GM19455 (cell line): ENCODE measurements around the gene TOP2A.

Source experiments
- ATAC-seq: cut with Tn5 transposase; IDR thresholded peaks from one replicate; pipeline ENCODE4 v1.9.1; 2021; ENCODE audit not compliant: unreplicated experiment

The TOP2A gene

DNA sequence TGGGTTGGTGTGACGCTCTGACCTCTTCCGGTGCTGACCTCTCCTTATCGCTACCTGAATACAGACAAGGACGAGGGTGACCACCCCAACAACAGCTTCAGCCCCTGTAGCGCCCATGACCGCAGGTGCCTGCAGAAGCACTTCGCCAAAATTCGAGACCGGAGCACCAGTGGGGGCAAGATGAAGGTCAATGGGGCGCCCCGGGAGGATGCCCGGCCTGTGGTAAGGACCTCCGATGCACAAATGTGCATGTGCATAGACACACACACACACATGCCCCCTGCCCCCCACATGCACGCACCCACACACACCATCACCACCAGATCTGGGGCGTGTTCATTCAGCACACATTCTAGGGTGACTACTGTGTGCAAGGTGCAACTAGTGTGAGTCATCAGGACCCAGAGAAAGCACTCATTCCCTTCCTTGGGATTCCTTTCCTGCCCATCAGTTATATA lies 35.3 kb upstream of the TOP2A start:
- ATAC-seq = no peak

DNA sequence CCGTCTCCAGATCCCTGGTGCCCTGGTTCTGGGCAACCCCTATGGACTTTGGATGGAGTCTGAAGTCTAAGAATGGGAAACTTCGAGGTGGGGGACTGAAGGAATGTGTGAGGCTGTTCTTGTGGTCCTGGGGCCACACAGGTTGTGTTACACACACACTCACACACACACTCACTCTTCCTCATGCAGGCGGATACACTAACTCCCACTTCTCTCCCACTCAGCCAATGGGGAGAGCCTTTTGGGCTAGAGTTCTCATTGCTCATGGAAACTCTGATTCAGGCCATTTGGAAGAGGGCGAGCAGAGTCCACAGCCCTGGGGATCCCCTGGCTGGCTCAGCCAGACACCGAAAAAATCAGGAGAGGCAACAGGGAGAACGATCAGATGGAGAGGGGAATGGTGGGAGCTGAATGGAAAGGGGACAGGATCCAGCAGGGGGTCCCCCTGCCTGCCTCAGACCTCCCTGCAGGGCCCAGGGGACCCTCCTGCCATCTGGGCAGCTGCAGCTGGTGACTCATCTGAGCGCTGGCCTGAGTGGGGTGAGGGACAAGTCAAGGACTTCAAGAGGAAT lies 34.6 kb upstream of the TOP2A start:
- ATAC-seq = no peak

DNA sequence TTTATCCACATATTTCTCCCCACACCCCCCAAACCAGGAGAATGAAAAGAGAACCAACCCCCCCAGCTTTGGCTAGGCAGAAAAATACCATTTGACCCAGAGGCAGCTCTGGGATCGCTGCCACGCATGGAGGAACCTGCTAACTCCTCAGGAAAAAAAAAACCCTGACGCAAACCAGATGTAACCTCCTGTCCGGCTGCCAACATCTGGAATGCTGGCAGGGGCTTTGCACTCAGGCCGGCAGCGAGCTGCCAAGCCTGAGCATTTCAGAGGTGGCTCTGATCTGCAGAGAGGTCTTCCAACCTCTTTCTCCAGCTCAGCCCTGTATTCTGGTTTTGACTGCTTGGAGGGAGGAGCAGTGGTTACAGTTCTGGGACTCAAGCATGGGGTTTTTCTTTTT lies 33.7 kb upstream of the TOP2A start:
- no peak for ATAC-seq

DNA sequence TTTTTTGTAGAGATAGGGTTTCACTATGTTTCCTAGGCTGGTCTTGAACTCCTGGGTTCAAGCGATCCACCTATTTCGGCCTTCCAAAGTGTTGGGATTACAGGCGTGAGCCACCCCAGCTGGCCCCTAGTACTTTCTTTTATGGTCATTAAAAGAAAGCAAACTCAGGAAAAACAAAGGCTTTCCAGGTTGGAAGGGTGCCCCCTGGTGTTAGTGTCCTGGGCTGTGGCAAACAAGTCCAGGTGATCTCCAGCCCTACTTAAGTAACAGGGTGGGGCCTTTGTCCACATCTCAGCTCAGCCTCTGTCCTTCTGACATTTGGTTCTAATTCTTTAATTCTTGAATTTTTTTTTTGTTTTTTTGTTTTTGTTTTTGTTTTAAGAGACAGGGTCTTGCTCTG lies 32.5 kb upstream of the TOP2A start:
- no peak for ATAC-seq

DNA sequence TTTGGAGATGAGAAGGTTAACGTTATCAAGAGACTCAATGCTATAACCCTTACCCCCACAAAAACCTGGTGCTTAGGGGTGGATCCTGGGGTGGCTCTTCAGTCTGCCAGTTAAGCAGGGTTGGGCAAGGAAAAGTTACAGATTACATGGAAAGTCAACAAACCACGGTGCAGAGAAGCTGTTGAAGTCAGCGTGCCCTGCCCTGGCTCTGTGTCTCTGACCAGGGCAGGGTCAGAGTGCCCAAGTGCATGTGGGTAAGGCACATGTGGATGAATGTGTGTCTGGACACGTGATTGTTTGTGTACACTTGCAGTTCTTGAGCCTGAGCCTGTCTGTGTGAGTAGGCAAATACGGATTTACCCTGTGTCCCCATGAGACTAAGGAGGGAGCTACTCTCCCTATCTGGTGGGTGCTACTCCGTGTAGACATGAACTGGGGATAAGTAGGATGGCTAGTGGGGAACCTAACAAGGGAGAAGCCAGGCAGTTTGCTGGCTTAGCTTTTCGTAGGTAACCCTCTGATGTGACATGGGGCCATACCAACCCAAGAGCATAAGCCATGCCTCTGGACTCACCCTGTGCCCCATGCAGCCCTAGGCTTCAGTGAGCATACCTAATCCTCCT lies 31.1 kb upstream of the TOP2A start:
- no peak for ATAC-seq

DNA sequence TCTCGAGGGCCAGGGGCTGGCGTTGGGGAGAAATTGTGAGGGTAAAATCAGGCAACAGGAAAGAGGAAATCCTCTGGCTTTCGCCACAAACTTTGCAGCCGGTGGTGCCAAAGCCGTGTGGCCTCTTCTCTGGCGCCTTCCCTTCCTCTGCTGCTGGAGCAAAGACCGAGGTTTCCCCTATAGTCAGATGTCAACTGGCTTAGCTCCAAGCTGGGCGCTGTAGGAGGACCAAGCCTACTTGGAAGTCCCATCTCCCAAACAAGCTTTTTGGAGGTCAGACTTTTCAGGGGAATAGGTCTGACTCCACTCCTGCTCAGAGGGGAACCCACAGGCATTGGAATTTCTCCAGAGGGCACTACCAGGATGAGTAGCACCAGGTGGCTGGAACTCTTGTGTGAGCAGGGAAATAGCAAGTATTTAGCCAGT lies 30.5 kb upstream of the TOP2A start:
- ATAC-seq = no peak

DNA sequence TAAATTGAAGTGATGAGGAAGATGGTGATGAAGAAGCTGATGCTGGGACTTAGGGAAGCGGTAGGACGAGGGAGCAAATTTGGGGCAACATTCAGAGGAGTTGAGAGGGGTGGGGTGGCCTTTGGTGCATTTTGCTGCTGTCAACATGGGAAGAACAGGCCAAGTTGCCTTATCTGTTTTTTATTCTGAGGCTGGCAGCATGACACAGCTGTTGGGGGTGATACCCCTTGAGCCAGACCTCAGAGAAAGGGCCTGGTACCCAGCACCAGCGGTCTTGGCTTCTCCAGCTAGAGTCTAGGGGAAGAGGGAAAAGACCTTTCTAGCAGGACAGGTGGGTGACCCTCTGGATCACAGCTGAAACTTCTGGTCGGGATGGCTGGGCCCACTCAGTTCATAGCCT lies 30.1 kb upstream of the TOP2A start:
- ATAC-seq = no peak

DNA sequence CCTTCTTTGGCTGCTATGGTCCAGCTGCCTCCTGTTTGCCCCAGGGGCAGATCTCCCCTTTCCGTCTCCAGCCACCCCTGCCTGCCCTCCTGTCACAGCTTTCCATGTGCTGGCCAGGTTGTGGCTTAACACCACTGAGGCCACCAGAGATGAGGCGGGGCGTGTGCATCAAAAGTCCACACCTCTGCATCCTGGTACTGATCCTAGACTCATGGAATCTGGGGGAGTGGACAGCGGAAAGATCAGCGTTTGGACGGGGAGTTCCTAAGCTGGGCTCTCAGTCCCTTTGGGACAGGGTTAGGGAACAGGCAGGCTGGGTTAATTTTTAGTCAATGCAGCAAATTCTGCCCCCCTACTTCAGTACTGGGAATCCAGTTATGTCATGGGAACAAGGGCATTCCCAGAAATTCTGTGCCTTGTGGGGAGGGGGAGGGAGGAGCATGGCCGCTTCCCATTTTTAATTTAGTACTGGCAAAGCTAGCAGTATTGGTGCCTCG lies 29.5 kb upstream of the TOP2A start:
- ATAC-seq = no peak

DNA sequence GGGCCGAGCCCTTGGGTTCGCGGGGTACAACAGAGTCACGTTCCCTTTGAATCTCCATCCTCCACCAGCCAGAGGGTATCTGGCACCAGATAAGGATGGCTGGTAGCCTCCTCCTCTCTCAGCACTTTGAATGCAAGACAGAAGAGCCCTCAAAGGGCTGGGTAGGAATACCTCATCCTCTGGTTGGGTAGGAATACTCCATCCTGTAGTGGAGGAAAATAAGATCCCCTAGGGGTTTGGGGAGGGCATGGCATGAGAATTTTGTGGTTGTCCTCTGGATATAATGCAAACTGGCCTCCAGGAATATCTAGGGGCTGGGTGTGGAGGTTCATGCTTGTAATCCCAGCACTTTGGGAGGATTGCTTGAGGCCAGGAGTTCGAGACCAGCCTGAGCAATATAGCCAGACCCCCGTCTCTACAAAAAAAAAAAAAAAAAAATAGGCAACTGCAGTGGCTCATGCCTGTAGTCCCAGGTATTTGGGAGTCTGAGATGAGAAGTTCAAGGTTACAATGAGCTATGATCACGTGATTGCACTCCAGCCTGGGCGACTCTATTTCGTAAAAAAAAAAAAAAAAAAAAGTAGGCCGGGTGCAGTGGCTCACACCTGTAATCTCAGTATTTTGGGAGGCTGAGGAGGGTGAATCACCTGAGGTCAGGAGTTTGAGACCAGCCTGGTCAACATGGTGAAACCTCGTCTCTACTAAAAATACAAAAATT lies 28.2 kb upstream of the TOP2A start:
- no peak for ATAC-seq

DNA sequence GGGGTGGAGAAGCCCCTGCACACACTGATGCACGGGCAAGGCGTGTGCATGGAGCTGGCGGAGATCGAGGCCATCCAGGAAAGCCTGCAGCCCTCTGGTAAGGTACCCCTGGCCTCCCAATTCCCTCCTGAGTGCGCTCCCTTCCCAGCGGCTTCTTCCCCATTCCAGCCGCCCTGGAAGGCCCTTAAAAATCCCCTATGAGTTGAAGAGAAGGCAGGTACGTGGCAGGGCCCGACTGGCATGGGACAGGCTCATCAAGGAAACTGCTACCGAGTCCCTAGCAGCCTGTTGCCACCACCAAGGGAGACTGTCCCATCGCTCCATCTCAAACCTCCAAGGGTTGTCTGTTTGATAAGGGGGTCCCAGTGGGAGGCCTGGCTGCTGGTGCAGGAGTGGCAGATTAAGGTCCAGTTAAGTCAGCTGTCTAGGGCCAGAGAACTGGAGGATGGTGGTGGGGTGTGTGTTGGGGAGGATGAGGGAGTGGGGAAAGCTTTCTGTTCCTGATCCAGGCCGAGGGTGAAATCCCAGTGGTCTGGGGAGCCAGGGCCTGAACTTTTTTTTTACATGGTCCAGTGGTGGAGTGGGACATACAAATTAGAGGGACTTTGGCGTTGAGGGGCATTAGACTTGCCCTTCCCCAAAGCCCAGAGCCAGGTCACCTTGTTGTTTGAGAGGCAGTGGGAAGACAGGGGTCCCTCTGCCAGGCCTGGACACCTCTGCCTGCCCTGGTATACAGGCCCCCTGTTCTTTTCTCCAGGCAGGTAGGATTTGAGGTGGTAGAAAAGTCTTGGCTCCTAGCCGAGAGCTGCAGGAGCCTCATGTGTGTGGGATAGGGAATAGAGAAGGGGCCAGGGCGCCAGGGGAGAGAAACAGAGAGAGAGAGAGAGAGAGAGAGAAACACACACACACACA lies 26.5 kb upstream of the TOP2A start:
- no peak for ATAC-seq

DNA sequence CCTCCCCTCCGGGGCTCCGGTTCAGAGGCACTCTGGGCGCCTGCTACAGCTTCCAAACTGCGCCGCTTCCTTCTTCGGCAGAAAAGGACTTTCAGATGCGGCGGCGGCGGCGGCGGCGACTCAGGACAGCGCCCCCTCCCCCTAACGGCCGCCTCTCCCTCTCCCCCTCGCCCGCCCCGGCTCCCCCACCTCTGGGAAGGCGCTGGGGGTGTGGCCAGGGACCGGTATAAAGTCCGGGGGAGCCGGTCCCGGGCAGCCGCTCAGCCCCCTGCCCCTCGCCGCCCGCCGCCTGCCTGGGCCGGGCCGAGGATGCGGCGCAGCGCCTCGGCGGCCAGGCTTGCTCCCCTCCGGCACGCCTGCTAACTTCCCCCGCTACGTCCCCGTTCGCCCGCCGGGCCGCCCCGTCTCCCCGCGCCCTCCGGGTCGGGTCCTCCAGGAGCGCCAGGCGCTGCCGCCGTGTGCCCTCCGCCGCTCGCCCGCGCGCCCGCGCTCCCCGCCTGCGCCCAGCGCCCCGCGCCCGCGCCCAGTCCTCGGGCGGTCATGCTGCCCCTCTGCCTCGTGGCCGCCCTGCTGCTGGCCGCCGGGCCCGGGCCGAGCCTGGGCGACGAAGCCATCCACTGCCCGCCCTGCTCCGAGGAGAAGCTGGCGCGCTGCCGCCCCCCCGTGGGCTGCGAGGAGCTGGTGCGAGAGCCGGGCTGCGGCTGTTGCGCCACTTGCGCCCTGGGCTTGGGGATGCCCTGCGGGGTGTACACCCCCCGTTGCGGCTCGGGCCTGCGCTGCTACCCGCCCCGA lies 25.7 kb upstream of the TOP2A start, which contains the start of gene IGFBP4:
Gene IGFBP4 (plus strand): TSS at position 255 of the 792 bp plus-strand sequence. CDS start 286 bp downstream, at position 541.
- ATAC-seq = no peak

DNA sequence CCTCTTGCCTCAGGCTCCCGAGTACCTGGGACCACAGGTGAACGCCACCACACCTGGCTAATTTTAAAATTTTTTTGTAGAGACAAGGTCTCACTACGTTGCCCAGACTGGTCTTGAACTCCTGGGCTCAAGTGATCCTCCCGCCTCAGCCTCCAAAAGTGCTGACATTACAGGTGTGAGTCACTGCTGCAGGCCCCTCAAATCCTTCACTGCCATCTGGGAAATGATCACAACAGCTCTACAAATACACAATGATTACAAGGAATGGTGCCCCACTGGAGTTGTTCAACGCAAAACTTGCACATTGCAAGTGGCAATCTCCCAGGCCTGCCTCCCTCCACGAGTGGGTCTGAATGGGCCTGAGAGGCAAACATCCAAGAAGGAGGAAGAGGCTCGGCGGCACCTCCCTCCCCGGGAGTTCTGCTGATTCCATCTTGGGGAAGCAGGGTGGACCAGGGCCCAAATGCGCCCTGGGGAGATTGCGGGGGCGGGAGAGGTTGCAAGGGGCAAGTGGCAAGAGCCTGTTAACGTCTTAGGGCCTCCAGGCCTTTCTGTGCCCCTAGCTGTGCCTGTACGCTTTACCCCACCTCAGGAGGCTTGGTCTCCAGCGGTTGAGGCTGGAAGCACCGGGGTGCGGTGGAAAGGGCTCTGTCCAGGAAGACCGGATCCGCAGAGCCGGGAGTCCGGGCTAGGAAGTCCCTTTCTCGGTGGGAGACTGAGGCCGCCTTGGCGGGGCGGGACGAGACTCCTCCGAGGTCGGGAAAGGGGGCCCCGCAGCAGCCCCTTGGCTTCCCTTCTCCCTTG lies 24.9 kb upstream of the TOP2A start:
- no peak for ATAC-seq

DNA sequence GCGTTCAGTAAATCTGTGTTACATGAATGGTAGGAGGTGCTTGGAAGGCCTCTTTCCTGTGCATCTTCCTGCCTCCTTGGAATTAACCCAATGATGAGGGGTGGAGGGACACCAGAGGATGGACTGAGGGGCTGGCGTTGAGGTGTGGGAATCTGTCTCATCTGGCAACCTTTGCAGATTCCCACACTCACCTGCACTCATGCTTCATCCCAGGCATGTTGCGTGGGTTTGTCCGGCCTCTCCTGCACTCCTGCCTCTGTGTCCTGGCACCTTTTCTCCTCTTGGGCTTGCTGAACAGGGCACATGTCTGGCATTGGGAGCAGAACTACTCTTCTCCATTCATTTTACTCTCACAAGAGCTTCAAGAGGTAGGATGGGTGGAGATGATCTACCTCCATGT lies 22.5 kb upstream of the TOP2A start:
- ATAC-seq = no peak

DNA sequence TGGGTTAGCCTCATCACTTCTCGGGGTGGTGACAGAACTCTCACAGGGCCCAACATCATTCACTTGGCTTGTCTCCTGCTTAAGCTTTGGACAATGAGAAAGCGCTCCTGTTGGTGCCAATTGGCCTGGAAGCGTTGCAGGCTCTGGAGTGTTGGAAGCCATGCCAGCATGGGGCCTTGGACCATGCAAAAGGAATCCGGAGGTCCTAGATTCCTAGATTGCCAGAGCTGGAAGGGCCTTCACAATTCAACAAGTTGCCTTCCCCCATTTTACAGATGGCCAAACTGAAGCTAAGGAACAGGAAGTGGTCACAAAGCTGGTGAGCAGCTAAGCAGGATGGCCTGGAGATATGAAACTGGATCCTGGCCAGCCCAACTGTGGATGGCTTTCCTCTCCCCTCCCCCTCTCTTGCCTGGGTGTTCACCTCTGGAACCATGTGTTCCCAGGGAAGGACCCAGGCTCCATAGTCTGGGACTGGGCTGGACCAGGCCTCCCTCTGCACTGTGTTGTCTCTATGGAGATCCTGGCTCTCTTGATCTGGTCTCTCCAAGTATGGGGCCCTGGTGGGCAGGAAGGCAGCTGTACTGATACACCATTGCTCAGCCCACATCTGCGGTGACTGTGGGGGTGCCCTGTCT lies 19.5 kb upstream of the TOP2A start:
- no peak for ATAC-seq

DNA sequence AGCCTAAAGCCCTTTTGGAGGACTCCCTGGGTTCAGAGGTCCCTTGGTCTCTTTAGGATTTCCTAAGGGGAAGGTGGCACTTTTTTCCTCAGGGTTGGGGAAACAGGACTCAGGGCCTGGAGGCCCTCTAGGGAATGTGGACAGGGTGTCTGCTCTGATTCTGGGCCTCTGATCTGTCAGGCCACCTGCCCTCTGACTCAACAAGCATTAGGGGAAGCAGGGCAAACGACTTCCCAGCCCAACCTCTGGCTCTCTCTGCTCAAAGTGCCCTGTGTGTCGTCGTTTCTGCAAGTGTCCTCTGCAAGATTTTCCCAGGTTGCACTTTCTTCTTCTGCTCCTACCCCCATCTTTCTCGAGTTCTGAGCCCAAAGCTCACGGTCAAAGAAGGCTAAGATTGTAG lies 18.9 kb upstream of the TOP2A start:
- ATAC-seq = no peak

DNA sequence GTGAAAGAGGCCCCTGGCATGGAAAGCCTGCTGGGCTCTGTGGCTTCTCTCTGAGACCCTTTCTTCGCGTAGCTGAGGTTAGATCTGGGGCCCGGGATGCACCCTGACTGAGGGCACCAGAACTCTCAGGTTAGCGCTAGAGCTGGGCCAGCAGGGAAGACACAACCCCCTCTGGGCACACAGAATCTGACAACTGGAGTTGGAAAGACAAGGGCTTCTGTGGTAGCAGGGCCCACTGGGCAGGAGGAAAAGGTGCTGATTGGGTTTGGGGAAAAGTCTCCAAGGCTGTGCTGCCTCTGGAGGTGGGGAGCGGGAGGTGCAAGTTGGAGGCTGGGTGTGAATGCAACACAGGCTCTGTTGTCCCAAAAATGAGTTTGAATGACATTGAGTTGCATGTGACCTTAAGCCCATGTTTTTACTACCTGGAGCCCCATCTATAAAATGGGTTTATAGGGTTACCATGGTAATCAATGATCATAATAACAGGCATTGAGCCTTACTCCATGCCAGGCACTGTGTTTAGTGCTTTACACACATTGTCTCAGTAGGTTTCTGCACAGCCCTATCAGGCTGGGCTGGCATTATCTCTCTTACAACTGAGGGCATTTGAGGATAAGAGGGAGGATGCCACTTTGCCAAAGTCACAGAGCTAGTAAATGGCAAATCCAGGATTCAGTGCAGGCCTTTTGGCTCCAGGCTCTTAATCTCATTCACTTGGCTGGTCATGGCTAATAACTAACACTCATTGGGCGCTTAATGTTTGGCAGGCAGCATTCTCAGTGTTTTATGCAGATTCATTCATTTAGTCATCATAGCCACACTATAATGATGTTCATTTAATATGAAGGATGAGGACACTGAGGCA lies 16.1 kb upstream of the TOP2A start:
- no peak for ATAC-seq

DNA sequence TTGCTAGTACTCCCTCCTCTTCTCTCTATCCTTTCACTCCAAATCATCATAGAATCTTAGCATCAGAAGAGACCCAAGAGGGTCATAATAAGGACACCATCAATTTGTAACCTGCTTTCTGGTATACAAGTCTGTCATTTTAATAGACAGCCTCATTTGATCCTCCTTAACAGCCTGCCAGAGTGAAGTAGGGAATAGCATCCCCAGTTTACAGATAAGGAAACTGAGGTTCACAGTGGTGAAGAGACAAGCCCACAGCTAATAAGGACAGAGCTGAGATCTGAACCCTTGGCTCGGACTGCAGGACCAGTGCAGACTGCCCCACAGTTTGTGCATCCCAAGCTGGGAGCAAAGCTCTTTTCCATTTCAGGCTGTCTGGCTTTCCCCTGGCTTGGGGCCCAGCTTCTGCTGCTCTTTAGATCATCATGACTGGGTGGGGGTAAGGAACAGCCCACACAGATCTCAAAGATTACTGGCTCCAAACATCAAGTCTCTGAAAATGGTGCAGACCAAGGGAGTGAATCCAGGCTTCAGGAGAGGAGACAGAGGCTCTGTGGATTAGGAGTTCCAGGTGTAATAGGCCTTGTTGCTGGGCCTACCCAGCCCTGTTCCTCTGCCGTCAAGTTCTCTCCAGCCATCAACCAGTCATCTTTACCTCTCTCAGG lies 15.3 kb upstream of the TOP2A start:
- ATAC-seq = no peak

DNA sequence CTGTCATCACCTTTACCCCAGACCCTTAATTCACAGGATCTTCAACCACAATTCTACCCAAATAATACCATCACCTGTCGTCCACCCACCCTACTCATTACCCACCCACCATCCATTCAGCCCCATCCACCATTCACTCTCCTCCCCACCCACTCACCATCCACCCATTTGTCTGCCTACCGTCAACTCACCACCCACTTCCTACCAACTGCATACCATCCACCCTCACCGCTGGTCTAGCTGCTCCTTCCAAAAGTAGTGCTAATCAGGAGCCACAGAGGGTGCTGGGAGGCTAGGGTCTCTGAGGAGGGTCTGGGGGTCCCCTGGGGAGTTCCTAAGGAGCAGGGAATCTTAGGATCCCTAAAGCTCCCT lies 13.5 kb upstream of the TOP2A start:
- ATAC-seq = no peak
